Measurements from ENCODE around the gene DIP2C. TPM values are rescaled to one million over a fixed set of nuclear protein-coding genes. Genes with fewer than 3 reads are reported as not detected.

DIP2C gene
- total RNA-seq, 1 experiment from 2014 or later: 10.7 TPM

DNA sequence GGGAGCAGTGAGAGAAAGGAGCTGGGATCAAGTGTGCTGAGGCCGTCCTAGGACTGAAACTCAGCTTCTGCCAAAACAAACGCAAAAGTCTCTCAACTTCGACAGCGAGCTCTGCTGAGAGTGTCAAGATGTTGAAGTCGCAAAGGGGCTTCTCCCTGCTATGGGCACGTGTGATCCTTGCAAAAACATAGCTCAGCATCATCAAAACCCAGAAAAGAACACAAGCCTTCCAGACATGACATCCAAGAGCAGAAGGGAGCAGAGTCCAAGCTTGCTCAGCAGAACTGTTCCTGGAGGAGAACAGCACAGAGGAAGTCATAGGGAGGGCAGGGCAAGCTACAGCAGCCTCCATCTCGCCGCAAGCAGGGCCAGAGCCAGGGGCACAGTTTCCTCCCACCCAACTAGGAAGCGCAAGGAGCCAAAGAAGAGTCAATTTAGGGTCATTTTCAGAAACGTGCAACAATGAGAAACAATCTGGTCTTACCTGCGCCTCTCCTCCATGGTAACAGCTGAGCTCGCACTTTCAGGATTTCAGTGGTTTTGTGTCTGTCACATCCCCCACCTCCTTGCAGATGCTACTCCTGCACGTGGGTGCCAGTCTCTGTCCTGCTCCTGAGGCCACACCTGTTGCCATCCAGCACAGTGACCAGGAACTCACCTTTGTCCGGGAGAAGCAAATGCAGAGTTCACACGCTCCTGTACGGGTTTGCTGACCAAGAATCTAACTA lies 113.9 kb downstream of the DIP2C start:
- H3K9me3 ChIP-seq: no peaks in the 10 kb centered on the region
- no peaks in the 10 kb centered on the region for H3K36me3 ChIP-seq
- no peak overlapping the region for H3K4me3 ChIP-seq
- no peaks in the 10 kb centered on the region for H3K27me3 ChIP-seq
- DNase-seq: no peak

DNA sequence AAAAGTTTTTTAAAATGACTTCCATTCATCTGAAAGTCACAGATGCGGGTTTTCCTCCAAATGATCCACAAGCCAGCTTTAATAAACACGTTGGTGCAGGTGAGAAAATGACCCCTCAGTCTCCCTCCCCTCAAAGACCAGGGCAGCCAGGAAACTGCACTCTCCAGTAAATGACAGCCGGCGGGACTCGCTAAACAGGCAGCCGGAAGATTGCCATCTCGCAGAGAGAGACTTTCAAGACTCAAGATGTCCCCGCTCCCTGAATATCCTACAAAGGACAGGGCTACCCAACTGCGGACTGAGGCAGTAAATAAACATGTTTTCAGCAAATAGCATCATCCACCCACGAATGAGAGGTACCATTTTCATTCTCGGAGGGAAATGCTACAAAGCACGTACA lies 116.8 kb downstream of the DIP2C start:
- Histone ChIP-seq H3K36me3 (no peaks in the 10 kb centered on the region), H3K27me3 (no peaks in the 10 kb centered on the region), H3K9me3 (no peaks in the 10 kb centered on the region), H3K4me3 (no peak overlapping the region)
- DNase-seq: no peak

DNA sequence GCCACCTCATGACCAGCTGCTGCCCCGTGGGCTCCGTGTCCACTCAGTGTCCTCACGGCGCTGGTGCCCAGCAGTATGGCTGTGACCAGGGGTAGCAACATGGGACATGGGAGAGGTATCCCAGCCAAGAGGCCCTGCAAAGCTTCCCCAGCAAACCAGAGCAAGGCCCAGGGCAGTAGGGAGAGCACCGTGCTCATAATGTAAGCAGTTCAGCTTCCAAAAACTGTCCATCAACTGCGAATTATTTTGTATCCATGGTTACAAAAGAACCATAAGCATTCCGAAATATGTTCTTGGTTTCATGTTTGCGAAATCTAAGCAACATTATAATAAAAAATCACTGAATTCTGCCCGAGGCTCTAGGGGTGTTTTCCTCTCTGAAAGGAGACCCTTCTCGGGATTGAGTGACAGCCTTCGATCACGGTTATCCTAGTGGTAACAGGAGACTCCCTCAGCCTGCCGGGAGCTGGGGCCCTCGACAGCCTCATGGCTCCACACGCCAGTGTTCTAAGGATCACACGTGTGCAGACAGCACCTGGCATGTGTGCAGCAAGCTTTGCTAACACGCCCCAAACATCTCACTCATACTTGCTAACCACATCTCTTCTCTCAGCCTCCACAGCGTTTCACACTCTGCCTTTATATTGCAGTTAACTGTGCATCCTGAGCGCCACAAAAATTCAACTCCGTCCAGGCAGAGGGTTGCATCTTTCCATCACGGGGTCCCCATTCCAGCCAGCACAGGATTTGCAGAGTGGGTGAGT lies 117.6 kb downstream of the DIP2C start:
- DNase-seq: no peak
- H3K4me3 ChIP-seq: no peak overlapping the region
- no peaks in the 10 kb centered on the region for H3K36me3 ChIP-seq
- H3K9me3 ChIP-seq: no peaks in the 10 kb centered on the region
- no peaks in the 10 kb centered on the region for H3K27me3 ChIP-seq

DNA sequence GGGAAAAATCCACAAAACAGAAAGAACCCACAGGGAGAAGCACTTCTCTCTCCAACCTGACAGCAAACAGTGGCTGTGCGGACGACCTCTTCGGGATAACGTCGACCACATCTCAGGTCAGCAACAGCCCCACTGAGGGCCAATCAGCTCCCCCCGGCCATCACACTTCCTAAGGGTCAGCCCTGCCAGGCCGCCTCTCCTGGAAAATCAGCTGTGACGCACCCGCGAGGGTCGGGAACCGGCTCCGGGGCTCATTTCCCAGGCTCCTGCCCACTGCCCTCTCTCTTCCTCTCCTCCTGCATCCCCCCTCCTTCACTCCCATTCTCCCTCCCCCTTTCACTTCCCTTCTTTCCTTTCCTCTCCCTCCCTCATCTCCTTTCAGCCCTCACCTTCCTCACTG lies 118.3 kb downstream of the DIP2C start:
- Histone ChIP-seq H3K9me3 (no peaks in the 10 kb centered on the region), H3K4me3 (no peak overlapping the region), H3K36me3 (no peaks in the 10 kb centered on the region), H3K27me3 (no peaks in the 10 kb centered on the region)
- DNase-seq: no peak

DNA sequence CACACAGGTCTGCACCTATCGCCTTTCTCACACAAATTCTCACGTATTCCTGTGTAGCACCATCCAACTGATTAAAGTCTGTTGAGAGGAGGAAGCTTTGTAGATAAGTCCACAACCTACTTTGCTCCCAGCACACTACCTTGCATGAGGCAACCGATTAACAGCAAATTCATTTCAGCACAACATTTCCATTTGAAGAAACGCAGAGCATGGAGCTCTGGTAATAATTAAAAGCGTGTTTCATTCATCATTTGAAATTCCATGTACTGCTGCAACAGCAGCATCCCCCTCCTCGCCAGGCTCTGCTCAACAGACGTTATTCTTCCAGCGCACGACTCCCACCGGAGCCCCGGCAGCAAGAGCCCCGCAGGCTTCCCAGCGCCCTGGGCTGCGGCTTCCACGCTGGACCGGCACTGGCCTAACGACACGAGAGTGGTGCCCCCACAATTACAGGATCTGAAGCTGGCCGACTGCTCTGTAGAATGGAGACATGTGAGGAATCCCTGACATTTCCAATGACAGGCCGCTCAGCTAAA lies 118.8 kb downstream of the DIP2C start:
- Histone ChIP-seq H3K27me3 (no peaks in the 10 kb centered on the region), H3K36me3 (no peaks in the 10 kb centered on the region), H3K9me3 (no peaks in the 10 kb centered on the region), H3K4me3 (no peak overlapping the region)
- DNase-seq: no peak

DNA sequence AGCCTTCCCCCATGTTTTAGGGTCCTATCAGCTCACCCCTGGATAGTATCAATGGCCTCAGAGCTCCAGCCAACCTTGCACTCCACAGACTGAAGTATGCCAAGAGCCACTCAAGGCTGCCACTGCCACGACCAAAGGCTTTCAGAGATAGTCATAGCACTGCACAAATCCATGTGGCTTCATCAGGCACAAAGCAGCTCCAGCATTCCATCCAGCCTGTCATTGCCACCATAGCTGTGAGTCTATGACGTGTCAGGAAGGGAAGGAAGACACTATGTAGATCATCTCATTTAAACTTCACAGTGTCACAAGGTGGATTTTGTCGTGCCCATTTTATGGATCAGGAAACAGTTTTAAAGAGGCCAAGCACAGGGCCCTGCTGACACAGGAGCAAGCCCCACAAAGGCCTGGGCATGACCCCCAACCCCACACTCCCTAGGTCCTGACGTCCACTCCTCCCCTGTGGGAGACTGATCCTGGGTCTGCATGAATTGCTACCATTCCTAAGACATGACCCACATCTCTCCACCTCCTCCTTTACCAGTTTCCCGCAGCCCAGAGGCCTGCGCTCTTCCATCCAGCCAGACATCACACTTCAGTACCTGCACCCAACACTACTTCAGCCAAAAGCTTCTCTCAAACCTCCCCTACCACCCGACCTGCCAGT lies 119.4 kb downstream of the DIP2C start:
- Histone ChIP-seq H3K4me3 (no peak overlapping the region), H3K9me3 (no peaks in the 10 kb centered on the region), H3K36me3 (no peaks in the 10 kb centered on the region), H3K27me3 (no peaks in the 10 kb centered on the region)
- no peak for DNase-seq

DNA sequence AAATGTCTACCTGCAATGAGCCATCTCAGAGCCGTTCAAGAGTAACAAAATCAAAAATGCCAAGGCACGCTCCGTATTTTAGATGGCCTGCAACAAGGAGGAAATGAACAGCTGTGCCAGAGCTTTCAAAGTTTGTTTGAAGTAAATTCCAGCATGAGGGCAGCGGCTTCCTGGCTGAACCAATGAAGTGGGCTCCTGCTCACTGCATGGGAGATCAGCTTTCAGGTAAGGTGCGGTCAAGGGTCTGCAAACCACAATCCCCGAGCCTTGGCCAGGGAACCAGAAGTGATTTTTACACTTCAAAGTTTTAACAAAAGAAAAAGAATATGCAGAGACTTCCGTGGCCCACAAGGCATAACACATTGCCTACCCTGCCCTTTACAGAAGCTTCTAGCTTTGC lies 120.6 kb downstream of the DIP2C start:
- no peaks in the 10 kb centered on the region for H3K27me3 ChIP-seq
- no peaks in the 10 kb centered on the region for H3K36me3 ChIP-seq

DNA sequence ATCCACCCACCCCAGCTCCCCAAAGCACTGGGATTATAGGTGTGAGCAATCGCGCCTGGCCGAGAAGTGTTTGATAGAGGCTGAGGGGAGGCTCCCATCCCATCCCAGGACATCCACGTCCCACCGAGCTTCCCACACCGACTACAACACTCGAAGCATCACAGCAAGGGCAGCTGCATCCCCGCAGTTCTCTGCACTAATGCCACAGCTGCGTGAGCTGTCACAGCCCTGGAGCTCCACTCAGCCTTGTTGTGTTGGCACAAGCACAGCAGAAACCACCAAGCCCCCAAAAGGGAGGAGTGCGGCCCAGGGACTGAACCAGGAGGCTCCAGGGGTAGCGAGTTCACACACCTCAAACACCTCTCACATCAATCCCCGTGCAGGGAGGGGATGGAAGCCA lies 121.6 kb downstream of the DIP2C start:
- Histone ChIP-seq H3K4me3 (no peak overlapping the region), H3K27me3 (no peaks in the 10 kb centered on the region), H3K36me3 (no peaks in the 10 kb centered on the region), H3K9me3 (peaks cover 7% of the 10 kb centered on the region; the same call in 1 of the 2 replicates)
- DNase-seq: no peak

More for the DNA sequence above, 120.6 kb downstream of the DIP2C start:
- peaks cover 5% of the 10 kb centered on the region; the same call in 1 of the 2 replicates for H3K9me3 ChIP-seq
- no peak for DNase-seq
- no peak overlapping the region for H3K4me3 ChIP-seq

DNA sequence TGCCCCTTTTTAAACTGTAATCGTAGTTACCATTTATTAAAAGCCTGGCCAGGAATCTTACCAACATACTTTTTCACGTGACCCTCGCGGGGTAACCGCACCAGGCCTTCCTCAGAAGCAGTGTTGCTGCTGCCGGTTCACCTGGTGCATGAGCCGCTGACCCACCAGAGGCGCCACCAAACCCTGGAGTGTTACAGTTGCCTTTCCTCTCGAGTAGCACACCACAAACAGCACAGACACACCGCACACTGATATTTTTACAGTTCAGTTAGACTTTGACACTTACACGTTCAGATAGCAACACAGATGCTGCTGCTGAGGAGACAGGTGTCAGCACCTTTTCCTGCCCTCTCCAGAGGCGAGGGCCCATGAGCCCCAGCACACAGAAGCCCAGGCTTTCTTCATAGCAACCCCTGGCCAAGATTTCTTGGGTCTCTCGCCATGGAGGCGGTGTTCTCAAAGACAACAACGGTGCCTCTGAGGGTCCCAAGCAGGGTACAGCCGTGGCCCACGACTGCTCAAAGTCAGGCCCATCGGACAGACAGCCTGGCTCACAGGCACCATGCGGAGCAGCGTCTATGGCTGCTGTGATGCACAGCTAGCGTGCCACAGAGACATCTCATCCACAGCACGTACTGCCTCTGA lies 123.1 kb downstream of the DIP2C start:
- no peak overlapping the region for H3K4me3 ChIP-seq
- no peak for DNase-seq
- H3K9me3 ChIP-seq: peaks cover 7% of the 10 kb centered on the region; the same call in 1 of the 2 replicates
- no peaks in the 10 kb centered on the region for H3K27me3 ChIP-seq
- H3K36me3 ChIP-seq: no peaks in the 10 kb centered on the region

DNA sequence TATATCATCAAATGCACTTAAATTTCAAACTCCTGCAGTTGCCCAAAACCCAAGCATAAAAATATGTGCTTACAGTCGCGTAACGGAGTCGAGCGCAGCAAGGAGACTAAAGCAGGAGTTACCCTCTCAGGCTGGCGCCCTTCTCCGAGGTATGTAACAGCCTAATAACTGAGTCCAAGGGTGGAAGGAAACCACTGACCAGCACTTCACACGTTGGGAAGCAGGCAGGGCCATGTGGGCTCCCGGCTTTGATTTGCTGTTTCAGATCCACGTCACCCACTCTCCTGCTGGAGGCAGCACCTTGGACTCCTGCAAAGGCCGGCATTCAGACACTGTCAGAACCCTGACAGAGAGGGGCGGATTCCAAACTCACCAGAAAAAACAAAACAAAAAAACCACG lies 123.8 kb downstream of the DIP2C start:
- Histone ChIP-seq H3K36me3 (no peaks in the 10 kb centered on the region), H3K4me3 (no peak overlapping the region), H3K9me3 (peaks cover 7% of the 10 kb centered on the region; the same call in 1 of the 2 replicates), H3K27me3 (no peaks in the 10 kb centered on the region)
- no peak for DNase-seq

DNA sequence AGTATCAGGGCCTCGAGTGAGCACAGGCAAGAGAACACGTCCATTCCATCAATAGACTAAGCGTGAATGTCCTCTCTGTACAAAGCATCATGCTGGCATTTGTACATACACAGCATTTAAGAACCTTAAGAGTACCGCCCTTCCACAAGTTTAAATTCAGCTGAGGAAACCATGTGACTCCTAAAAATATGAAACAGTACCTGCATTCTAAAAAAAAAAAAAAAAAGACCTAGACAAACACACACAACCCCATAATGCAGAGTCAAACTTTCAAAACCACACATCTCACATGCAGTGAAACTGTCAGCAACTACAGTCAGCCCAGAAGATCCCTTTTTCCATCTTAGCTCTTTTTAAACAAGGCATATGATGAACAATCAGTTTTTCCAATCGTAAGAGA lies 124.3 kb downstream of the DIP2C start:
- Histone ChIP-seq H3K36me3 (no peaks in the 10 kb centered on the region), H3K27me3 (no peaks in the 10 kb centered on the region), H3K9me3 (peaks cover 7% of the 10 kb centered on the region; the same call in 1 of the 2 replicates), H3K4me3 (no peak overlapping the region)
- DNase-seq: no peak

DNA sequence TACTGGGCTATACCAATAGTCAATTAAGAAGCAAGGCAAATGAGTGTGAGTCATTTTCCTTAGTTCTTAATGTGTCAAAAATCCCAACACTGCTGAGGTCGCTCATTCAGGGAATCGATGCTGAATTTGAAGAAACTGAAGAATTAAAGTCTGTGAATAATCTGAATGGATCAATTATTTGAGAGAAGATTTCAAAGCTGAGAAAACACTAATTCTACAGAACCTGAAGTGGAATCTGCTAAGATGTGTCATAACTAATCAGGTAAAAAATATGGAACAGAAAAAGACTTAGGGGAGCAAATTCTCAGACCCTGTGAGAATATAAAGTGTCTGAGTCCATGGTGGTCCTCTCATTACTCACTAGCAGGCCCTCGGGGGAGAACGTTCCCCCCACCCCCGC lies 125.6 kb downstream of the DIP2C start:
- Histone ChIP-seq H3K4me3 (no peak overlapping the region), H3K36me3 (no peaks in the 10 kb centered on the region), H3K27me3 (no peaks in the 10 kb centered on the region), H3K9me3 (peaks cover 7% of the 10 kb centered on the region; the same call in 1 of the 2 replicates)
- DNase-seq: no peak

DNA sequence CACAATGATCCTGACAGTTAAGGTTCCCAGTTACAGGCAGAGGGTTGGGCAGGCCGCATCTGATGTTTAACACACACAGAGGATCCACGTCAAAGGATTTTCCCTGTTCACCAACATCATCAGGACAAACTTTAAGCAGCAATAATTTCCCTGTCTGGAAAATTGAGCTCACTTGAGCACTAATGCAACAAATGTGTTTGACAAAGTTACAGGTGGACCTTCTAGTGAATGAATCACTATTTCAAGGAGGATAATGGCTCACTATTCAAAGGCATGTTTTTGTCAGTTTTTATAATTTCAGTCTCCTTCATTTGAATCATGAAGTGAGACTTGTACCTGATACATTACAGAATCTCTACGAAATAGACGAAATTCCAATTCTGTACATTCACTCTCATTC lies 127.3 kb downstream of the DIP2C start:
- DNase-seq: no peak
- Histone ChIP-seq H3K27me3 (no peaks in the 10 kb centered on the region), H3K4me3 (no peak overlapping the region), H3K9me3 (peaks cover 7% of the 10 kb centered on the region; the same call in 1 of the 2 replicates), H3K36me3 (no peaks in the 10 kb centered on the region)

DNA sequence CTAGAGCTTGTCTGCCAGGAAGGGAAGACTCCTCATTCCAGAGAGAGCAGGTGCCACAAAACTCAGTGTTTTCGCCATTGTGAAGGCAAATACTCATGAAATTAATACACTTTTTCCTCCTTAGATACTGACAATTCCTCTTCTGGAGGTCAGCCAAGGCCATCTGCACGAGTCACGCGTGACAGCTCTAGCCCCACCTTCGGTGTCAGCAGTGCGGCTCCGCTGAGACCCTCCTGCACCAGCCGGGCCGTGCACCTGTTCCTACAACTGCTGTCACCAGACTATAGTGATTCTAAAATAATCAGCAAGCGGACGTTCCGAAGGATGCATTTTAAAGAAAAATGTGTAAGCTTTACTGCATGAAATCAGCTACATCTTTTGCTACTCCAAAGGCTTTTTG lies 127.7 kb downstream of the DIP2C start:
- Histone ChIP-seq H3K27me3 (no peaks in the 10 kb centered on the region), H3K4me3 (no peak overlapping the region), H3K9me3 (peaks cover 7% of the 10 kb centered on the region; the same call in 1 of the 2 replicates), H3K36me3 (no peaks in the 10 kb centered on the region)
- DNase-seq: no peak

DNA sequence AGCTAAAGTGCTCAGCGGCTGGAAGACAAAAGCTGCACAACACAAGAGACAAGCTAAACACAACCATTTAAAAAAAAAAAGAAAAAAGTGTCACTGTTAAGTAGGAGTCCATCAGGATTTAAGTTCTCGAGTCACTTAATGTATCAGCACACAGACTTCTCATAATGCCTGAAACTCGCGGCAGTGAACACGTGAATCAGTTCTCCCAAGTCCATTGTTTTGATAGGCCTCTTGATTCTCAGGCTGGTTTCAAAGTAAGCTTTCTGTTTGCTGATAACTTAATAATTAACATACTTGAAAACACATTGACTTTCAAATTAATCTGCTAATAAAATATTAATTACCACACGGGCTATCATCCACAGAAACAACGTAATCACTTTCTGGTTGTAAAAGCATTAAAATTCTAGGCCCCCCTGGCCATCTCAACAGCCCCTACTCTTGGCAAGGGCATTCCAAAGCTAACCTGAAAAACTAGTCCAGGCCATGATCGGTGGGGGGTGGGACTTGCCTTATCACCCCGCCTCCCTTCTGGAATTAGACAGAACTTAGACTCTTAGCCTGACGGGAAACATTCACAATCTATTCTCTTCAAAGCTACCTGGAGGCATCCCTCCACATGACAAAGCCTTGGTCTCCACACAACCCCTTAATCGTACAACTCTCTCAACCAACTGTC lies 129.0 kb downstream of the DIP2C start:
- H3K4me3 ChIP-seq: no peak overlapping the region
- H3K27me3 ChIP-seq: no peaks in the 10 kb centered on the region
- H3K36me3 ChIP-seq: no peaks in the 10 kb centered on the region
- no peak for DNase-seq
- H3K9me3 ChIP-seq: peaks cover 7% of the 10 kb centered on the region; the same call in 1 of the 2 replicates

DNA sequence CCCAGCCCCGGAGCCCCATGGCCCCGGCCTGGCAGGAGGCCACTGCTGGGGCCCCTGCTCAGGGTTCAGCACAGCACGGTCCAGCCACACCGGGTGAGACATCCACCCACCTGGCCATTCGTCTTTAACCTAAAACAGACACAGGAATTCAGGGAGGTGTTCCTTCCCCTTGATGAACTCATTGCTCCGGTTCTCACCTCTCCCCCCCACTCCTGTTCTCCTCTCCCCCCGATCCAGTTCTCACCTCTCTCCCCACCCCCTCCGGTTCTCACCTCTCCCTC lies 129.8 kb downstream of the DIP2C start:
- DNase-seq: no peak
- Histone ChIP-seq H3K9me3 (peaks cover 7% of the 10 kb centered on the region; the same call in 1 of the 2 replicates), H3K4me3 (no peak overlapping the region)

More for the DNA sequence above, 129.8 kb downstream of the DIP2C start:
- Histone ChIP-seq H3K27me3 (no peaks in the 10 kb centered on the region), H3K36me3 (no peaks in the 10 kb centered on the region)

All from MG63 (cell line).